RCC 7860 (cell line): ENCODE data around the gene ACKR2.
"Not testable (repeated sequence)": the region's sequence is repeated elsewhere in the genome, so short reads cannot be mapped to it uniquely, and the experiment has no call there.

Experiments
- DNase-seq: peaks from one replicate; pipeline ENCODE4 v3.0.0-alpha.2; 2015; ENCODE audit warnings: low spot score
- FAIRE-seq: peaks from 2 replicates; lab custom pipeline; 2012; peaks lifted over from hg19 to GRCh38; lab: Jason Lieb, UNC

ACKR2 gene

GRCh38 chr3:42801048-42801620 lies 8.1 kb upstream of the ACKR2 start:
- FAIRE-seq (no peak), DNase-seq (no peak)

GRCh38 chr3:42801784-42802183 lies 7.5 kb upstream of the ACKR2 start:
- DNase-seq (no peak), FAIRE-seq (no peak)

- FAIRE-seq: no peak
- DNase-seq: no peak
Observed at GRCh38 chr3:42802876-42803413, 6.3 kb upstream of the ACKR2 start.

- no peak for FAIRE-seq
- DNase-seq: no peak
Observed at GRCh38 chr3:42803414-42804105, 5.7 kb upstream of the ACKR2 start.

- FAIRE-seq (peak; percentile 75), DNase-seq (peak; percentile 80)
Observed at GRCh38 chr3:42804106-42804830, 5.0 kb upstream of the ACKR2 start, which contains the start of gene HIGD1A. Gene HIGD1A, minus strand, starts transcription at chr3:42804490. Its CDS starts 10,237 bp downstream, at chr3:42794253.

- FAIRE-seq (no peak), DNase-seq (no peak)
Observed at GRCh38 chr3:42804831-42805132, 4.5 kb upstream of the ACKR2 start.

- DNase-seq (no peak), FAIRE-seq (no peak)
Observed at GRCh38 chr3:42805141-42805821, 4.0 kb upstream of the ACKR2 start.

GRCh38 chr3:42807929-42808328 lies 1.3 kb upstream of the ACKR2 start:
- no peak for FAIRE-seq
- no peak for DNase-seq

GRCh38 chr3:42810706-42811105 lies 1.5 kb downstream of the ACKR2 start:
- FAIRE-seq, DNase-seq: not testable (repeated sequence)

- FAIRE-seq, DNase-seq: not testable (repeated sequence)
Observed at GRCh38 chr3:42811118-42811883, 2.1 kb downstream of the ACKR2 start.

GRCh38 chr3:42814246-42814645 lies 5.0 kb downstream of the ACKR2 start:
- FAIRE-seq: no peak
- DNase-seq: no peak

- FAIRE-seq (no peak), DNase-seq (no peak)
Observed at GRCh38 chr3:42814914-42815507, 5.8 kb downstream of the ACKR2 start.

- DNase-seq (no peak), FAIRE-seq (no peak)
Observed at GRCh38 chr3:42815826-42816225, 6.6 kb downstream of the ACKR2 start.

- FAIRE-seq (no peak), DNase-seq (no peak)
Observed at GRCh38 chr3:42819351-42819965, 10.2 kb downstream of the ACKR2 start.

GRCh38 chr3:42820746-42821051 lies 11.5 kb downstream of the ACKR2 start:
- FAIRE-seq (no peak), DNase-seq (no peak)

GRCh38 chr3:42822828-42823227 lies 13.6 kb downstream of the ACKR2 start:
- FAIRE-seq: no peak
- DNase-seq: no peak

GRCh38 chr3:42823351-42823750 lies 14.1 kb downstream of the ACKR2 start:
- no peak for FAIRE-seq
- no peak for DNase-seq

- no peak for DNase-seq
- FAIRE-seq: no peak
Observed at GRCh38 chr3:42826141-42826540, 16.9 kb downstream of the ACKR2 start.

- FAIRE-seq (no peak), DNase-seq (no peak)
Observed at GRCh38 chr3:42827023-42827422, 17.8 kb downstream of the ACKR2 start.

GRCh38 chr3:42827654-42828053 lies 18.4 kb downstream of the ACKR2 start:
- FAIRE-seq (no peak), DNase-seq (no peak)
